IPS-11a (cell line): Measurements from ENCODE around the gene TMEM156.
A peak's percentile ranks its signal among the peaks of the same experiment; 100 is the strongest.
"Not testable (repeated sequence)": the region's sequence is repeated elsewhere in the genome, so short reads cannot be mapped to it uniquely, and the experiment has no call there.

Experiments
- H3K4me3 ChIP-seq: one replicate; pipeline ENCODE4 v1.5.1; 2013; ENCODE audit warnings: low read depth, low read length, control low read depth

The TMEM156 gene

DNA sequence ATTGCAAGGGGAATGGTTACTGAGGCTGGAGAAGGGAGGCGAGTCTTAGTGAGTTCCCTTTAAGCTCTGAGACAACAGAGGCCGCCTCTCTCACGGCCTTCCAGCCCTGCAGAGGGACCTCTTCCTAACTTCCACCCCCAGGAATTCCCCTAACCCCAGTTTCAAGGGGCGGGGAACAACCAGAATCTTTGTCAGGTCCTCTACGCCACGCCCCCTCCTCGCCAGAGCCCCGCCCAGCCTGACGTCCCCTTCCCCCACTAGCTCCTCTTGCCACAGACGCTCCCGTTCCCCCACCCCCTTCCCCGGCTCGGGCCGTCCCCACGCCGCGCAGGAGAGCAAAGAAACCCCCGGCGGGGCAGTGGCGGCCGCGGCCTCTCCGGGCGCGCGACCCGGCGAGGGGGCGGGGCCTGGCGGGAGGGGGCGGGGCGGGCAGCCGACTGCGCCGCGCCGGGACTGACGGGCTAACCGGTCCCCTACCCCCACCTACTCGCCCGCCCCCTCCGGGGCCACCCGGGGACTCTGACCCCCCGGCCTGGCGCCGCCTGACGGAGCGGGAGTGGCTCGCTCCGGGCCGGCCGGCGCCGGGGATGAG lies 12.3 kb upstream of the TMEM156 start:
- peak overlapping the region; percentile 55 for H3K4me3 ChIP-seq

DNA sequence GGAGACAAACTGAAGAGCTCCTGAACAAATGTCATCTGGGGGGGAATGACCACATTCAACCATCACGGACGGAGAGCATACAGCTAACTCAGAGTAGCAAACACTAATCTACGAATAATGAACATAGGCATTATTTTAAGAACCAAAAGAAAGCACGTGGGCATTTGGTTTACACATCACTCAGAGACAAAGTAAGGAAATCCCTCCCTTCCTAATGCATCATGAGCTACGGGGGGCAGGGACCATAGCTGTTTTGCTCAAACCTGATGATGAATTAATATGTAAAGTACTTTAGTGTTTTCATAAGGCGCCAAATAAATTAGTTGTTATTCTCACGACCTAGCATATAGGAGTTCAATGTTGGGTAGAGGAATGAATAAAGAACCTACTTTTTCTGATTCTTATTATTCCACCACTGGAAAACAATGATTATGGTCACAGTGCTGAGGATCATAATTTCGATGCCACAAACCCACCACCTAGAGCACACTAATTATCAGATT lies 11.7 kb upstream of the TMEM156 start:
- peak overlapping the region; percentile 22 for H3K4me3 ChIP-seq

DNA sequence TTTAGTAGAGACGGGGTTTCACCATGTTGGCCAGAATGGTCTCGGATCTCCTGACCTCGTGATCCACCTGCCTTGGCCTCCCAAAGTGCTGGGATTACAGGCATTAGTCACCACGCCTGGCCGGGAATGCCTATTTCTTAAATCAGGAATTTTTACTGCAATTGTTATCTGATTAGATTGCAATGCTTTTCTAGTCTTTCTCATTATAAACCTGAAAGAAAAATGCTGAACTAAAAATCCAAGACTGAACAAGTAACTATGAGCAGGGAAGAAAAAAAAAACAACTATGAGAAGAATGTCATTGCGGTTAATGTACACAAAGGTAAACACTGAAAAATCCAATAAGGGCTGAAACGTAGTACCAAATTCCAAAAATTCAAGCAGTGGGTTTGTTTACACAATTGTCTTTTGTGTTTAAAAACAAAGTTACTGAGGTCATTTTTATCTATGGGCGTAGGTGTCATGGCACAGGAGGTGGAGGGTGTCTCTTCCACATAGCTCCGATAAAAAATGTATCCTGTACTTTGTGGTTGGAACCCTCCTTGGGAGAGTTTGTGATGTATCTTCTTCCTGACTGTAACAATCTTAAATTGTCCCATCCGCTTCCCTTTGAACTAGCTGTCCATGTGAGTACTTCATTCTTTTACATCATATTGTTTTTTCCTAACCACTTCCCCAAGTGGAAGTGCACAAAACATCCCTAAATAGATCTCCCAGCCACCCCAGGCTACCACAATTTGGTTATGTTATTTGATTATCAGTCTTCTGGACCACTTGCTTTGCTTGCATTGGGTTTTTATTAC lies 11.1 kb upstream of the TMEM156 start:
- no peak overlapping the region for H3K4me3 ChIP-seq

DNA sequence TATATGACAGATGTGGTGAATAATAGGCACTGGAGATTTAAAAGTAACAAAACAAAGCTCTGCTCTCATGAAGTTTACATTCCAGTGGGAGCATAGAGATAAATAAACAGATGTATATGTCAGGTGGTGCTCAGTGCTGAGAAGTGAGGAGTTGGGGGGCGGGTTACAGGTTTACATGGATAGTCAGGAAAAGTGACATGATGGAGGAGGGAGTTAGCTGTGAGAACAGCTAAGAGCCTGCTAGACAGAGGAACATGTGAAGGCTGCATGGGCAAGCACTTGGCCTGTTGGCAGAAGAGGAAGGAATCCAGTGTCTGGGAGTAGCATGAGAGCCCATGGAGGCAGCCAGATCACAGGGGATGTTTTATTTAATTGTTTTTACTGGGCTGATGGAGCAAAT lies 10.2 kb upstream of the TMEM156 start:
- no peak overlapping the region for H3K4me3 ChIP-seq

DNA sequence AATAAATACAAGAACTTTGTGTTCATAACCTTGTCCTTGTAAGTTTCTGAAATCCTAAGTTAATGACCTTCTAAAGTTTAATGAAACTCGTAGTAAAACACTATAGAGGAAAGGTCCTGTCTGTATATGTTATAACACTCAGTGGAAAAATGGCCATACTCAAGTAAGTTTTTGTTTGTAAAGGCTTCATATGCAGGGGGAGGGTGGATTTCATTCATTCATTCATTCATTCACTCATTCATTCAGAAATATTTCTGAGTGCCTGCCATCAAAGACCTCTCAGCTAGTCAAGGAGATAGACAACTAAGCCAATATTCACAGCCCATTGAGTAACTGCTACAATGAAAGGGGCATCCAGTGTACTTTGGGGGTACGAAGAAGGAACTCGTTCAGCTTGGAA lies 6.9 kb upstream of the TMEM156 start:
- H3K4me3 ChIP-seq = no peak overlapping the region

DNA sequence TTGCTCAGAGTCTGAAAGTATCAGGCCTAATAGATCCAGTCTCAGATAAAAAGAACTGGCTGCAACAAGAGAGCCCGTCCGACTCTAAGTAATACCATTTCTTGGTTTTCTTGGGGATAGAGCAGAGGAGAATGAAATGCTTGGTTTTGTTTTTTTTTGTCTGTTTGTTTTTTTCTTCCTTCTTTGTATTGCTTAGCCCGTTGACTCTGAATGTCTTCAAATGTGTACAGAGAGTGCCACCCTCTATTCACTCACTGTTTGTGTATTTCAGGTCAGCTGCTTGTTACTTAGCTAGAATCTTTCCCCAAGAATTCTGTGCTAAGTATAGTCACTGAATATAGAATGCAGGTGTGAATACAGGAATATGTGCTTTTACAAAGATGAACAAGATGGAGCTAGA lies 5.7 kb upstream of the TMEM156 start:
- H3K4me3 ChIP-seq = no peak overlapping the region

DNA sequence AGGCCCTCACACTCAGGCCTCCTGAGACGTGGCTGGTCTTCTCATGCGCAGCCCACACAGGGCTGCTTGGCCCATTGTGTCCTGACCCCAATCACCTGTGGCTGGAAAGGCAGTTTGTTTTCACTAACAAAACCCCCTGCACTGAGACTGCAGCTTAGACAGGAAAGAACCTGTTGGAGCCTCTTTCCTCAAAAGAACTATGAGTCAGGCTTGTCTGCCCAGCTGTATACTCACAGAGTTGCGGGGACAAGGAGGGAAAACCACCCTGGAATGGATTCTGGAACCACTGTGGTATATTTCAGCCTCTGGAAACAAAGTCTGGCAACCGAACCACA lies 5.2 kb upstream of the TMEM156 start:
- no peak overlapping the region for H3K4me3 ChIP-seq

DNA sequence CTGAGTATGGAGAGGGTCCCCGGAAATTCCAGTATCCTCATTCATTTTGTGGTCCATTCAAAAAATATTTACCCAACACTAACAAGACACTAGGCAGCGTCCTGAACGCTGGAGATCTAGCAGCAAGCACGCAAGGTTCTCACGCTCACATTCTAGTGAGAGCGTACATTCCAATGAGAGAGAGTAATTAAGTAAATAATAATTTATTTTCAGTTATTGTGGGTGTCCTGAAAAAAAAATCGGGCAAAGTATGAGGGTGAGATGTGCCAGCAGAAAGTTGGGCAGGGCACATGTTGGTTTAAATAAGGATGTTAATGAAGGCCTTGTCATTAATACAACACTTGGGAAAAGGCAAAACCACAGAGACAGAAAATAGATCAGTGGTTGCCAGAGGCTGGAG lies 4.0 kb upstream of the TMEM156 start:
- no peak overlapping the region for H3K4me3 ChIP-seq

DNA sequence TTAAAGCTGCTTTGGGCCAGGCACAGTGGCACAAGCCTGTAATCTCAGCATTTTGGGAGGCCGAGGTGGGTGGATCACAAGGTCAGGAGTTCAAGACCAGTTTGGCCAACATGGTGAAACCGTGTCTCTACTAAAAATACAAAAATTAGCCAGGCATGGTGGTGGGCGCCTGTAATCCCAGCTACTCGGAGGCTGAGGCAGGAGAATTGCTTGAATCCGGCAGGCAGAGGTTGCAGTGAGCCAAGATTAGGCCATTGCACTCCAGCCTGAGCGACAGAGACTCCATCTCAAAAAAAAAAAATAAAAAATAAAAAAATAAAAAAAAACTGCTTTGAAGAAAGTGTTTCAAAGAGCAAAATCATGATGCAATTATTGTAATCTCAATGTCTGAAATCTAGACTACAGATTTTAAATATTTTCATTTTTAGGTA lies 604 bp downstream of the TMEM156 start:
- not testable (repeated sequence) for H3K4me3 ChIP-seq

DNA sequence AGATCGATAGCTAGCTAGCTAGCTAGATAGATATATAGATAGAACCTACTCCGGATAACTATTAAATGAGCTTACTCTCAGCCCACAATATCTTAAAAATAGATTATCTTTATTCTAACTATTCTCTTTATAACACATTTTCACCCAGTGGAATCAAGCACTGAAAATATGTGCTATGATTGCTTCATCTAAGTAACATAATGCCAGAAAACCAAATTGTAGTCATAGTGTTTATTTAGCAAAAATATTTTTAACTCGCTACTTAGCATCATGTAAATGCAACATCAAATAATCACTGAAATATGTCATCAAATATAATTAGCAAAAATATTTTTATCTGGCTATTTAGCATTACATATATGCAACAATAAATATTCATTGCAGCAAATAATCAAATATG lies 1.5 kb downstream of the TMEM156 start:
- no peak overlapping the region for H3K4me3 ChIP-seq

DNA sequence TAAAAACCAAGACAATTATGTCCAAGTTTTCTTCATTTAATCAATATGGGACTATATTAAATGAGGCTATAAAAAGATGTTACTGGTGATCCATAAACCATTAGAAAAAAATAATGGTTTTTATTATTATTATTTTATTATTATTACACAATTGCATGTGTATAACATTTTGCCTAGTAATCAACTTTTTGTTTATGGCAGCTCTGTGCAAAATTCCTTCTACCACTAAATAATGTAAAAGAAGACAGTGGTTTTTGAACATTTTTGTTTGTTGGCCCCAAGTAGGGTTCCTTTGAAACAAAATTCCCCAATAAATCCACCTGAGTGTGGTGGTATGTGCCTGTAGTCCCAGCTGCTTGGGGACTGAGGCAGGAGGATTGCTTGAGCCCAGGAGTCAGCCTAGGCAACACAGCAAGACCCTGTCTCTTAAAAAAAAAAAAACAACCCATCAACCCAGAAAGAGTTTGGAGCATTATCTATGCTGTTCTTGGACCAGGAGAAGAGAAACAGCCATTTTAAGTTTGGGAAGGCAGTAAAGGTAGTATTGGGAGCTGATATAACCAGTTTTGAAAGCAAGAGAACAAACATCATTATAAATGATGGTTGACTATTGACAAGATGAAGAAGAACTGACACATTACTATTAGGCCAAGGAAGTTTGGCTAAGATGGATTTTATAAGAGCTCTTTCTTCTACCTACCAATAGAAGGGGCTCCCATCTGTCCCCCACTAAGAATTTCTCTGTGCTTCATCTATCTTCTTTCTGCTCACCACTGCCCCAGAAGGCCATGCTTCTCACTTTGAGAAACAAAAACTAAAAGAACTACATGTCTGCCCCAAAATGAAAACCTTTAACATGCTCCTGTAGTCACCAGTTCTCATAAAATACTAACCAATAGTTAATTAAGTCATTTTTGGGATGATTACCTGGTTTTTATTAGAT lies 2.2 kb downstream of the TMEM156 start:
- no peak overlapping the region for H3K4me3 ChIP-seq

DNA sequence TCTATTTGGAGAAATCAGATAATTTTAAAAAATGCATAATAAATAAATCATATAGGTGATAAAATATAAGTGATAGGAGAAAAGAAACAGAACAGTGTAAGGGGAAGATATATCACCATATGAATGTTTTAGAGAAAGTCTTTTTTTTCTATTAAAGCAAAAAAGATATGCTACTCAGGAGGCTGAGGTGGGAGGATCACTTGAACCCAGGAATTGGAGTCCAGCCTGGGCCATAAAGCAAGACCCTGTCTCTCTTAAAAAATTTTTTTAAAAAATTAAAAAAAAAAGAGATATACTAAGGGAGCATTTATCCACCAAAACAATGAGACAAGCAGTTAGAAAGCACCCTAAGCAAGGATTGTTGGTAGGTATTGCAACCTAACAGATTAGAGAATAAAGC lies 6.1 kb downstream of the TMEM156 start:
- H3K4me3 ChIP-seq = no peak overlapping the region

DNA sequence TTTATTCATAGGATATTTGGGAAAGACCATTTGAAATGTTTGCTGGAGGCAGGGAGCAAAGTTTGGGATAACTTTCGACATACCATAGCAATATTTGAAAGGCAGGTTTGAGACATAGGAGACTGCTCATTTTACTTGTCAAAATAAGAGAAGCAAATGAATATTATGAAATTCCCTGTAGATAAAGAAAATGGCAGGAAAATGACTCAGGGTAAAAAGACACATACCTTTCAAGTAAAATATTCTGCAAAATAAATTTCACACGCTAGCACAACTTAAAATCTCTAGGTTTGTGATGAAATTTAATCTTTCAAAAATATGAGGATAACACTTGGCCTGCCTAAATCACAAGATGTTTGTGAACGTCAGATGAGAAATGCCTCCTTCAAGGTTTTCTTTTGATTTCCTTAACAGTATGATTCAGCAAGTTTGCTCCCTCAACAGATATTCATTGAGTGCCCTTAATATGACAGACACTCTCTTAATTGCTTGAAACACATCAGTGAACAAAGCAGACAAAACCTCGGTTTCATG lies 6.6 kb downstream of the TMEM156 start:
- no peak overlapping the region for H3K4me3 ChIP-seq

DNA sequence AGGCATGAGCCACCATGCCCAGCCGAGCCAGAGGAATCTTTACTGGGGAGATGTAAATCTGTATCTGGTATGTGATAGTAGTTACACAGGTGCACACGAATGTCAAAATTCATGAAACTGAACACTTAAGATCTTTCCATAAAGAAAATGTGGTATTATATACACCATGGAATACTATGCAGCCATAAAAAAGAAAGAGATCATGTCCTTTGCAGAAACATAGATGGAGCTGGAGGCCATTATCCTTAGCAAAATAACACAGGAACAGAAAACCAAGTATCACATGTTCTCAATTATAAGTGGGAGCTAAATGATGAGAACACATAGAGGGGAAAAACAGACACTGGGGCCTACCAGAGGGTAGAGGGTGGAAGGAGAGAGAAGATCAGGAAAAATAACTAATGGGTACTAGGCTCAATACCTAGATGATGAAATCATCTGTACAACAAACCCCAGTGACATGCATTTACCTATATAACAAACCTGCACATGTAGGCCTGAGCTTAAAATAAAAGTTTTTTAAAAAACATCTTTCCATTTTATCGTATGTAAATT lies 7.8 kb downstream of the TMEM156 start:
- H3K4me3 ChIP-seq = no peak overlapping the region

DNA sequence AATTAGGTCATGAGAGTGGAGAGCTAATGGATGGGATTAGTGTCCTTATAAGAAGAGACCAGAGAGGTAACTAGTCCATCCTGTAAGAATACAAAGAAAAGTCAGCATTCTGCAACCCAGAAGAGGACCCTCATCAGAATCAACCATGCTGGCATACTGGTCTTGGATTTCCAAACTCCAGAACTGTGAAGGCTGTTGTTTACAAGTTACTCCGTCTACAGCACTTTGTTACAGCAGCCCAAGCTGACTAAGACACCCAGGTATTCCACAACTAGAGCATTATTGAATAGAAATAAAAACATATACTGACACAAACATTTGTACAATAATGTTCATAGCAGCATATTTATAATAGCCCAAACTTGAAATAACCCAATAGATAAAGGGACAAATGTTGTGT lies 9.2 kb downstream of the TMEM156 start:
- H3K4me3 ChIP-seq = no peak overlapping the region

DNA sequence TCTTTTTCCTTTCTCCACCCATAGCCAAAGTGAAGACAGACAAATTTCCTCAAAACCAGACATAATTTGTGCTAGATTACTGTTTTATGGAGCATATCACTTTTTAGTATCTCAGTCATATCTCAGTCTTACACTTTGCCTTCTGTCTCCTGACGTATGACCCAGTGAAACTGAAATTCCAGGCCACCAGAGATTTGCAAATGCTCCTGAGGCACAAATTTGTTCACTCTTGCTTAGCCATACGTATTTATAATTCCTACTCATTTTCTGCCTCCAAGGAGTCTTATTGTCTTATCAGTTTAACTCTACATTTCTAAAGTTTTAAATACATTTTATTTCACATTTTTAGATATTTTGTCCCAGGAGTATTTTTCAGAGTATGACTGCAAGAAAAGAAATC lies 10.0 kb downstream of the TMEM156 start:
- H3K4me3 ChIP-seq = no peak overlapping the region

DNA sequence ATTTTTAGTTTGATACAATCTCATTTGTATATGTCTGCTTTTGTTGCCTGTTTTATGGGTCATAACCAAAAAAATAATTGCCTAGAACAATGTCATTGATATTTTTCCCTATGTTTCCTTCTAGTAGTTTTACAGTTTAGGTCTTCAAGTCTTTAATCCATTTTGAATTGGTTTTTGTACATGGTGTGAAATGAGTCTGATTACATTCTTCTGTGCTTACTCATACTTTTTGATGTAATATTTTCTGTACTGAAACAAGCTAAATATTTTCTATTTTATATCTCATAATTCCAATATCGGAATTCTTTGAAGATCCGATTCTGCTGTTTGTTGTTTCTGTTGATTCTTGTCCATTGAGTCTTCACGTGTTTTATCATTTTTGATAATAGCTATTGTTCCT lies 10.6 kb downstream of the TMEM156 start:
- H3K4me3 ChIP-seq = no peak overlapping the region

DNA sequence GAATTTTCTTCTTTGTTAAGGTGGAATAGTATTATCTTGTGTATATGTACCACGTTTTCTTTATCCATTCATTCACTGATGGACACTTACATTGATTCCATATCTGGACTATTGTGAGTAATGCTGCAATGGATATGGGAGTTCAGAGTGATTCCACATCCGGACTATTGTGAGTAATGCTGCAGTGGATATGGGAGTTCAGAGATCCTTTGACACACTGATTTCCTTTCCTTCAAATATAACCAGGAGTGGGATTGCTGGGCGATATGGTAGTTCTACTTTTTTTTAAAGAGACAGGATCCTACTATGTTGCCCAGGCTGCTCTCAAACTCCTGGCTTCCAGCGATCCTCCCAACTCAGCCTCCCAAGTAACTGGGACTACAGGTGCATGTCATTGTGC lies 12.1 kb downstream of the TMEM156 start:
- H3K4me3 ChIP-seq = no peak overlapping the region

DNA sequence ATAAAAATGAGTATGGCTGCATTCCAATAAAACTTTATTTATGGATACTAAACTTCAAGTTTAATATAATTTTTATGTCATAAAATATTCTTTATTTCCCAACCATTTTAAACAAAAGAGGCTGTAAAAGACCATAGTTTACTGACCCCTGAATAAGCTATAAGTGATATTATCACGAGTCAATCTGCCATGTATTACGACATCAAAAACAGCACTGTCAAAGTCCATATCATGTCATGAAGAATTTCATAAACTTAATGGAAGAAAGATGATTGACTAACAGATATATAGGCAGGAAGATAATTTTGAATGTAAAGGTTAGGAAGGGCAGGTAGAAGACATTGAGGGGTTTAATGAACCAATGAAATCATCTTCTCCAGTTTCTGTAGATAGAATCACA lies 18.2 kb downstream of the TMEM156 start:
- no peak overlapping the region for H3K4me3 ChIP-seq

DNA sequence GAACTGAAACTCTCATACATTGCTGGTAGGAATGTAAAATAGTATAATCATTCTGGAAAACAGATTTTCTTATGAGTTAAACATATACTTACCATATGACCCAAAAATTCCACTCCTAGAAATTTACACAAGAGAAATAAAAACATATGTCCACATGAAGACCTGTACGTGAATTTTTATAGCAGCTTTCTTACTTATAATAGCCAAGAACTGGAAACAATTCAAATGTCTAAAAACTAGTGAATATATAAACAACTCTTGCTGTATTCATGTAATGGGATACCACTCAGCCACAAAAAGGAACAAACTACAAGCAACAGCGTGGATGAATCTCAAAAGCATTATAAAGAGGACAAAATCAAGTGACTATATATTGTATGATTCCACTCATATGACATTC lies 27.5 kb downstream of the TMEM156 start:
- no peak overlapping the region for H3K4me3 ChIP-seq

DNA sequence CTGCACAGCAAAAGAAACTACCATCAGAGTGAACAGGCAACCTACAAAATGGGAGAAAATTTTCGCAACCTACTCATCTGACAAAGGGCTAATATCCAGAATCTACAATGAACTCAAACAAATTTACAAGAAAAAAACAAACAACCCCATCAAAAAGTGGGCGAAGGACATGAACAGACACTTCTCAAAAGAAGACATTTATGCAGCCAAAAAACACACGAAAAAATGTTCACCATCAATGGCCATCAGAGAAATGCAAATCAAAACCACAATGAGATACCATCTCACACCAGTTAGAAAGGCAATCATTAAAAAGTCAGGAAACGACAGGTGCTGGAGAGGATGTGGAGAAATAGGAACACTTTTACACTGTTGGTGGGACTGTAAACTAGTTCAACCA lies 30.2 kb downstream of the TMEM156 start:
- H3K4me3 ChIP-seq = not testable (repeated sequence)
